HCT116 (cell line): Measurements from ENCODE around the gene TMEM129.

Source experiments
- CTCF ChIP-seq, 3 experiments: fragments of 200-600 bp in 1 of 3; sonication (generic) in 1 of 3; IDR thresholded peaks in 2 of 3; conservative IDR thresholded peaks in 1 of 3; 2 replicates each; pipeline ENCODE4 v1.5.1; 2012 to 2017; ENCODE audit warnings: low read depth in 2 of 3, low read length in 2 of 3, antibody characterized with exemption in 1 of 3, borderline replicate concordance in 1 of 3, control low read depth in 1 of 3, mild to moderate bottlenecking in 1 of 3, mixed read lengths in 1 of 3, mixed run types in 1 of 3, moderate library complexity in 1 of 3; ENCODE audit not compliant: insufficient read depth in 1 of 3
- EZH2 ChIP-seq: fragments of 200-600 bp; sonication (generic); IDR thresholded peaks from 2 replicates; pipeline ENCODE4 v1.6.1; 2017; ENCODE audit warnings: antibody characterized with exemption, mixed run types
- POLR2AphosphoS5 ChIP-seq: IDR thresholded peaks from 2 replicates; pipeline ENCODE4 v1.6.1; 2011; ENCODE audit warnings: mild to moderate bottlenecking, low read depth, low read length, moderate library complexity
- SIN3A ChIP-seq: IDR thresholded peaks from 2 replicates; pipeline ENCODE4 v1.6.1; 2012; ENCODE audit warnings: low read depth
- SRF ChIP-seq: IDR thresholded peaks from 2 replicates; pipeline ENCODE4 v1.6.1; 2012; ENCODE audit warnings: low read depth
- ZBTB33 ChIP-seq: IDR thresholded peaks from 2 replicates; pipeline ENCODE4 v1.6.1; 2011; ENCODE audit warnings: mild to moderate bottlenecking, low read length, moderate library complexity; ENCODE audit not compliant: insufficient replicate concordance; ENCODE audit errors: extremely low read depth

- no peak for TF ChIP-seq EZH2
- TF ChIP-seq ZBTB33, result no peak
- TF ChIP-seq SRF, result no peak
- TF ChIP-seq POLR2AphosphoS5, result no peak
- TF ChIP-seq CTCF (IDR thresholded peaks at IDR 0.05 in 2 of 3, conservative IDR thresholded peaks at IDR 0.05 in 1 of 3; ENCODE audit: borderline replicate concordance in 1 of 3, insufficient read depth in 1 of 3, low read depth in 2 of 3, low read length in 2 of 3), result peak in 1 of 3 experiments; percentile 22; a peak in 1 of 6 replicates
- TF ChIP-seq SIN3A, result no peak
Observed at GRCh38 chr4:1728061-1728980, 7.2 kb upstream of the TMEM129 start.
